IMR-90 (cell line): Measurements from ENCODE around the gene PPP2R5A. TPM values are rescaled to one million over a fixed set of nuclear protein-coding genes. Genes with fewer than 3 reads are reported as not detected.

ENCODE experiments used
- ATAC-seq: fragments of 200-7000 bp; cut with Tn5 transposase; 2 replicates; pipeline ENCODE4 v1.9.1; 2020; ENCODE audit warnings: low read depth, mild to moderate bottlenecking, moderate library complexity
- BruUV-seq: library from RNA; stranded (reverse); fragments of 400-500 nt; replicated peaks from 2 replicates; lab custom pipeline; 2021; lab: Mats Ljungman, UMichigan
- CTCF ChIA-PET: fragments of 300-600 bp; formaldehyde crosslinking; extraction: SDS; loops from one replicate; lab custom pipeline; 2021; ENCODE audit warnings: antibody characterized with exemption; lab: Yijun Ruan, JAX
- POLR2A ChIA-PET: fragments of 300-600 bp; sonication (Branson Sonifier 250); formaldehyde crosslinking; loops from one replicate; lab custom pipeline; 2022; ENCODE audit warnings: antibody characterized with exemption; ENCODE audit not compliant: unreplicated experiment; lab: Charles Lee
- DNase-seq: peaks from one replicate; pipeline ENCODE4 v3.0.0; 2013
- H2AFZ ChIP-seq: replicated peaks from 2 replicates; pipeline ENCODE3; 2013; ENCODE audit warnings: low read length, mild to moderate bottlenecking; ENCODE audit not compliant: poor library complexity
- H2AK5ac ChIP-seq: 2 replicates; pipeline ENCODE4 v1.6.1; 2013; ENCODE audit warnings: low read depth, low read length, inconsistent platforms
- H2AK9ac ChIP-seq: replicated peaks from 2 replicates; pipeline ENCODE3; 2013; ENCODE audit warnings: mild to moderate bottlenecking, low read depth, low read length, moderate library complexity; ENCODE audit not compliant: poor library complexity
- H2BK120ac ChIP-seq: 2 replicates; pipeline ENCODE4 v1.6.1; 2013; ENCODE audit warnings: low read depth, low read length, inconsistent platforms
- H2BK15ac ChIP-seq: 3 replicates; pipeline ENCODE4 v1.6.1; 2013; ENCODE audit warnings: low read depth, low read length, inconsistent platforms
- H2BK20ac ChIP-seq: 2 replicates; pipeline ENCODE4 v1.6.1; 2013; ENCODE audit warnings: low read depth, mild to moderate bottlenecking, inconsistent platforms, low read length, moderate library complexity
- H2BK5ac ChIP-seq: 2 replicates; pipeline ENCODE4 v1.6.1; 2013; ENCODE audit warnings: mild to moderate bottlenecking, low read depth, low read length, inconsistent platforms; ENCODE audit not compliant: poor library complexity, severe bottlenecking
- H3K14ac ChIP-seq: replicated peaks from 2 replicates; pipeline ENCODE4 v1.6.1; 2013; ENCODE audit warnings: low read depth, low read length, inconsistent platforms
- H3K18ac ChIP-seq: 2 replicates; pipeline ENCODE4 v1.6.1; 2013; ENCODE audit warnings: low read depth, low read length, control low read depth
- H3K23ac ChIP-seq: 2 replicates; pipeline ENCODE4 v1.6.1; 2013; ENCODE audit warnings: low read depth, low read length, inconsistent platforms
- H3K27ac ChIP-seq: 2 replicates; pipeline ENCODE4 v1.5.1; 2013; ENCODE audit warnings: mild to moderate bottlenecking, control low read depth, low read length; ENCODE audit not compliant: insufficient read depth
- H3K27me3 ChIP-seq: 2 replicates; pipeline ENCODE4 v1.6.1; 2013; ENCODE audit warnings: low read length; ENCODE audit not compliant: control insufficient read depth, insufficient read depth
- H3K36me3 ChIP-seq: 2 replicates; pipeline ENCODE4 v1.6.1; 2013; ENCODE audit warnings: low read length, mixed read lengths; ENCODE audit not compliant: control insufficient read depth, insufficient read depth
- H3K4ac ChIP-seq: 2 replicates; pipeline ENCODE4 v1.6.1; 2013; ENCODE audit warnings: low read depth, low read length, inconsistent platforms
- H3K4me1 ChIP-seq: 2 replicates; pipeline ENCODE4 v1.6.1; 2013; ENCODE audit warnings: low read length, mixed read lengths; ENCODE audit not compliant: control insufficient read depth, insufficient read depth
- H3K4me2 ChIP-seq: 2 replicates; pipeline ENCODE4 v1.6.1; 2013; ENCODE audit warnings: low read depth, mild to moderate bottlenecking, control low read depth, low read length, moderate library complexity
- H3K4me3 ChIP-seq: 2 replicates; pipeline ENCODE4 v1.5.1; 2013; ENCODE audit warnings: low read depth, mild to moderate bottlenecking, control low read depth, low read length, moderate library complexity; ENCODE audit not compliant: insufficient read depth
- H3K56ac ChIP-seq: 2 replicates; pipeline ENCODE4 v1.6.1; 2013; ENCODE audit warnings: low read length, inconsistent platforms; ENCODE audit not compliant: insufficient read depth; ENCODE audit errors: extremely low read depth
- H3K79me1 ChIP-seq, 2 experiments: 2 replicates each; pipeline ENCODE4 v1.6.1; 2013; ENCODE audit warnings: low read length in 2 of 2, inconsistent platforms in 1 of 2, low read depth in 1 of 2
- H3K9ac ChIP-seq: 2 replicates; pipeline ENCODE4 v1.6.1; 2013; ENCODE audit warnings: low read depth, low read length, control low read depth
- H3K9me1 ChIP-seq: 2 replicates; pipeline ENCODE4 v1.6.1; 2013; ENCODE audit warnings: low read length, inconsistent platforms; ENCODE audit not compliant: insufficient read depth
- H3K9me3 ChIP-seq: 2 replicates; pipeline ENCODE4 v1.6.1; 2013; ENCODE audit warnings: low read length; ENCODE audit not compliant: control insufficient read depth, insufficient read depth
- H4K20me1 ChIP-seq: 2 replicates; pipeline ENCODE4 v1.6.1; 2013; ENCODE audit warnings: low read length, inconsistent platforms; ENCODE audit not compliant: insufficient read depth
- H4K5ac ChIP-seq: 2 replicates; pipeline ENCODE4 v1.6.1; 2013; ENCODE audit warnings: mild to moderate bottlenecking, low read depth, low read length, control low read depth
- H4K8ac ChIP-seq, 2 experiments: 2 replicates each; pipeline ENCODE4 v1.6.1; 2013; ENCODE audit warnings: low read depth in 2 of 2, low read length in 2 of 2, control low read depth in 1 of 2, inconsistent platforms in 1 of 2
- H4K91ac ChIP-seq: 2 replicates; pipeline ENCODE4 v1.6.1; 2013; ENCODE audit warnings: low read depth, low read length, inconsistent platforms; ENCODE audit not compliant: insufficient read depth
- CEBPB ChIP-seq: IDR thresholded peaks from 2 replicates; pipeline ENCODE4 v1.6.1; 2012; ENCODE audit warnings: low read depth, low read length, improper control_type of control experiment
- CHD1 ChIP-seq: IDR thresholded peaks from 2 replicates; pipeline ENCODE4 v1.6.1; 2012; ENCODE audit warnings: low read depth, low read length, improper control_type of control experiment
- ELK1 ChIP-seq: fragments of 150-350 bp; IDR thresholded peaks from 2 replicates; pipeline ENCODE4 v1.6.1; 2016; ENCODE audit warnings: low read depth, mild to moderate bottlenecking, low read length, moderate library complexity, borderline replicate concordance
- MAFK ChIP-seq: IDR thresholded peaks from 2 replicates; pipeline ENCODE4 v1.6.1; 2012; ENCODE audit warnings: low read depth, low read length, improper control_type of control experiment
- MAZ ChIP-seq: IDR thresholded peaks from 2 replicates; pipeline ENCODE4 v1.6.1; 2012; ENCODE audit warnings: low read depth, mild to moderate bottlenecking, low read length, improper control_type of control experiment, moderate library complexity, borderline replicate concordance
- MXI1 ChIP-seq: IDR thresholded peaks from 2 replicates; pipeline ENCODE4 v1.6.1; 2012; ENCODE audit warnings: low read depth, mild to moderate bottlenecking, low read length, moderate library complexity, borderline replicate concordance
- NFE2L2 ChIP-seq: fragments of 150-350 bp; IDR thresholded peaks from 2 replicates; pipeline ENCODE4 v1.6.1; 2016; ENCODE audit warnings: low read depth, mild to moderate bottlenecking, low read length
- POLR2A ChIP-seq: IDR thresholded peaks from 2 replicates; pipeline ENCODE4 v1.6.1; 2012; ENCODE audit warnings: mild to moderate bottlenecking, low read depth, low read length
- RAD21 ChIP-seq: IDR thresholded peaks from 2 replicates; pipeline ENCODE4 v1.6.1; 2012; ENCODE audit warnings: low read length, improper control_type of control experiment
- RCOR1 ChIP-seq: IDR thresholded peaks from 2 replicates; pipeline ENCODE4 v1.6.1; 2012; ENCODE audit warnings: mild to moderate bottlenecking, low read length, improper control_type of control experiment; ENCODE audit not compliant: insufficient replicate concordance
- RFX5 ChIP-seq: IDR thresholded peaks from 2 replicates; pipeline ENCODE4 v1.8.0; 2012; ENCODE audit warnings: low read depth, mild to moderate bottlenecking, low read length, moderate library complexity
- WGBS, 2 experiments: methylation state at CpG; one replicate each; pipeline versions ENCODE4 v1.1.5 to v1.1.7; 2013; ENCODE audit warnings: missing lambda C conversion rate in 2 of 2; ENCODE audit not compliant: insufficient read length in 1 of 2; ENCODE audit errors: extremely low coverage in 2 of 2; 5-methylcytosine and 5-hydroxymethylcytosine counted together
- dilution Hi-C: fragments of 300-500 bp; cut with HindIII; formaldehyde crosslinking; loops from one replicate; pipeline ENCODE4 v1.14.3; 2018; ENCODE audit warnings: low sequenced_read_pairs; ENCODE audit not compliant: unreplicated experiment
- in situ Hi-C: fragments of 300-500 bp; cut with MboI; formaldehyde crosslinking; loops from 3 replicates; pipeline ENCODE4 v1.14.3; 2019; ENCODE audit warnings: low sequenced_read_pairs, inconsistent platforms, mixed read lengths
- intact Hi-C: fragments of 100-400 bp; cut with micrococcal nuclease; formaldehyde crosslinking; loops from 2 replicates; pipeline ENCODE4 v1.10.0; 2022
- polyA plus RNA-seq, 3 experiments: library from polyadenylated mRNA; depleted of rRNA; stranded (reverse); fragments of >200 nt; gene quantifications; 2 replicates each; pipeline ENCODE4 v1.2.3, GENCODE V29; 2012; ENCODE audit warnings: low replicate concordance in 1 of 3
- total RNA-seq: library from RNA; depleted of rRNA; stranded (reverse); fragments of >200 nt; gene quantifications from 2 replicates; pipeline ENCODE4 v1.2.3, GENCODE V29; 2012

PPP2R5A gene
- total and polyA plus RNA-seq, 2 of the 4 experiments (the other 2 are of a cell fraction) = 8.4 to 12.6 TPM

DNA sequence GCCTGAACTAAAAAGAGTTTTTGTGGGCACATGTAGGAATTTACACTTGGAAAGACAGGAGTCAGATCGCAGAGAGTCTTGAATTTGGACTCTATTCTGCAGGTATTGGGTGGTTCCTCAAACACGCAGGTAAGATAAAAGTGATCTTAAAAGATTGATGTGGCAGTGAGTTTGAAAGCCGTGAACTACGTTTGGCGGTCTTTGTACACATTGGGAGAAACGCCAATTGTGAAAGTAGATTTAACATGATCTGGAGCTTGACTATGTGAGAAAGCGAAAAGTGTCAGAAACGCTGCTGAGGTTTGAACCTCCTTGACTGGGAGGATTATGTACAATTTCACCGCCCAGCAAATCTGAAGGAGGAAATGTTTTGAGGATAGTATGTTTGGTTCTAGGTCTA, 1.5 kb upstream of the PPP2R5A start:
- POLR2A ChIA-PET = no interaction called here
- no TSS peak for BruUV-seq
- WGBS, 2 experiments = 68% methylated on average over 5 of the region's 9 CpGs; no CpG with 5 or more reads in 1 of the 2 experiments

More for the DNA sequence above, 1.5 kb upstream of the PPP2R5A start:
- Histone ChIP-seq H3K9me3 (no peaks in the 10 kb centered on the region), H2AK9ac (no peak overlapping the region), H3K9me1 (no peaks in the 10 kb centered on the region; the same call in 1 of the 2 replicates), H4K20me1 (peaks cover 11% of the 10 kb centered on the region; the same call in 1 of the 2 replicates), H3K36me3 (no peaks in the 10 kb centered on the region), H3K56ac (no peak overlapping the region), H3K27ac (no peak overlapping the region), H2BK20ac (no peak overlapping the region), H3K18ac (no peak overlapping the region), H3K79me1 (peaks cover 6 to 27% of the 10 kb centered on the region in 2 experiments; a peak in 2 of 4 replicates), H2AFZ (no peak overlapping the region), H2AK5ac (no peak overlapping the region), H3K9ac (no peak overlapping the region), H3K4me2 (no peak overlapping the region), H4K5ac (no peak overlapping the region), H3K27me3 (no peaks in the 10 kb centered on the region), H4K91ac (no peak overlapping the region), H3K4ac (no peak overlapping the region), H3K14ac (no peak overlapping the region), H2BK120ac (no peak overlapping the region), H3K4me1 (peaks cover 4% of the 10 kb centered on the region), H2BK5ac (no peak overlapping the region), H4K8ac (no peak overlapping the region), H3K23ac (no peak overlapping the region), H2BK15ac (no peak overlapping the region), H3K4me3 (no peak overlapping the region)
- DNase-seq (no peak), ATAC-seq (no peak)
- dilution Hi-C loops = no loop called here
- in situ Hi-C loops = no loop called here
- no peak for TF ChIP-seq NFE2L2
- TF ChIP-seq CEBPB = no peak
- no peak for TF ChIP-seq MAZ
- no peak for TF ChIP-seq RFX5
- TF ChIP-seq CHD1 = no peak
- no peak for TF ChIP-seq RCOR1
- no peak for TF ChIP-seq POLR2A
- TF ChIP-seq RAD21 = no peak
- TF ChIP-seq MXI1 = no peak
- TF ChIP-seq ELK1 = no peak
- TF ChIP-seq MAFK = no peak
- intact Hi-C loops = no loop called here
- CTCF ChIA-PET = interaction anchor here (1.2 kb wide), 1 partner anchor 172 kb away, joined by 3 read pairs; no protein-coding TSS in a partner anchor
